IPS DF 4.7 (cell line): Measurements from ENCODE around the gene MAPK4.
"Not testable (repeated sequence)": the region's sequence is repeated elsewhere in the genome, so short reads cannot be mapped to it uniquely, and the experiment has no call there.

Experiments
- DNase-seq: peaks from one replicate; pipeline ENCODE4 v3.0.0-alpha.2; 2013; ENCODE audit warnings: low spot score; ENCODE audit errors: extremely low read depth

The MAPK4 gene

DNA sequence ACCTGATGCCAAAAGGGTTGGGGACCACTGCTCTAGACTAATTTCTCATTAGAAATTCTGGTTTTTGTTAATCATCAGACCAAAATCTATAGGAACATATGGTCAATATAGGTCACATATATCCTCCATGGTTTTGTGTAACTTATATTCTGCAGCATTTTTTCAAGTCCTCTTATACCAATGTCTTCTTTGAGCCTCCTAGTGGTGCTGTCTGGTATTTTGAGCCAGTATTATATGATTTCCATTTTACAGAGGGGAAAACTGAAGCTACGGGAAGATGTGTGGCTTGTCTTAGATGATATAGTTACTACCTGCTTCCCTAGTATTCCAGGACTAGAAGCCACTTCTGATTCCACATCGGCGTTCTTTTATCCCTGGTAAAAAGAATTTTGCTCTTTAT lies 13.8 kb downstream of the MAPK4 start:
- no peak for DNase-seq

DNA sequence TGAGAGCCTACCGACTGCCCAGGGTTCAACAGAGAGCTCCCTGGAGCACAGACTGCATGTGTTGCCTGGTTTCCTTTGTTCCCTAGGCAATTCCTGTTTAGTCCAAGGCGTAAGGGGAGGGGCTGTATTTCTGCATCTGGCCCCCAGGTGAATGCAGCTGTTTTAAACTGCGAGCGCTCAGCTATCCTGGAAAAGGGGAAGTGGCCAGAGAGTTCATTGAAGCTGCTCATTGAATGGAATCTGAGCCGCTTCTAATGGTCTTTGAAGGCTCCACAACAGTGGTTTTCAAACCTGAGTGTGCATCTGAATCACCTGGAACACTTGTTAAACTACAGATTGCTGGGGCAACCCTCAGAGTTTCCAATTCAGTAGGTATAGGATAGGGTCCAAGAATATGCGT lies 18.1 kb downstream of the MAPK4 start:
- DNase-seq = no peak

DNA sequence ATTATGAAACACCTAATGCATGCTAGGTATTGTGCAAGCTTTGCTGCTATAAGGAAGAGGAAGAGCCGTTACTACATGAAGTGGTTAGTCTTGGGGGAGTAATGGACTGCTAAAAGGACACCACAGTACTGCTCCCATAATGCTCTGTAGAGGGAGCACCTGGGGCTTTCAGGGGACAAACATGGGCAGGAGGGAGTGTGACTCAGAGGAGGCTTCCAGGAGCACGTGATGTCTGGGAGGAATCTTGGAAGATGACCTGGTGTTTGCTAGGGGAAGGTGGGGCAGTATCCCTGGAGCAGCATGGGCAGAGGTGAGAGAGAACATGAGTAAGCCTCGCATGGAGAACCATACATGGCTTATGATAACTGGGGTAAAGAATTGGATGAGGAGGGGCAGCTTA lies 18.8 kb downstream of the MAPK4 start:
- DNase-seq = no peak

DNA sequence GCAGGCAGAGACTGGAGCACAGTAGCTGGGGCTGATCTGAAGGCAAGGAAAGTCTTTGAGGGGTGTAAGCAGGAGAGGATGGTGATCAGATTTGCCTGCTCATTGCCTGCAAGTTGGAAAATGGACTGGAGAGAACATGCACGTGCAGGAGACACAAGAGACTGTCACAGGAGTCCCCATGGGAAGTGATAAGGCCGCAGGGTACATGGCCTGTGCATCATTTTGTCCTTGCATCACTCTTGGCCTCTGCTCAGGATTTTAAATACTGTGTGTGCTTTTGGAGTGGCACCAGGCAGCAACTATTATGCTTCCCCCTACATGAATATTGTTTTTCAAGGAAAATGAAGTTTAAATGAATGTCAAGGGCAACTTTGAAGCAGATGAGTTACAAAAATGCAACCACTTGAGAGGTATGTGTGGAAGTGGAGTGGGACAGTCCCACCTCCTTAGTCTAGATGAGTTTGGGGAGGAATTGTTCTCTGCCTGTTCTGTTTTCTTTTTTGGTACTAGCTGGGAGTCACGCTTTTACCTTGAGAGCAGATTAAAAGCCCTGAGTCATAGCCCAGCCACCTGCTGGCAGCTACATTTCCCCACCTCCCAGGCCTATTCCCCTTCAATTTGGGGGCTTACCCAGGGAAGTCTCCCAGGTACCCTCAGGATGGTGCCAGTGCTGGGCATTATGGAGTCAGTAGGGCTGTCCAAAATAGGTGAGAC lies 19.3 kb downstream of the MAPK4 start:
- DNase-seq = no peak

DNA sequence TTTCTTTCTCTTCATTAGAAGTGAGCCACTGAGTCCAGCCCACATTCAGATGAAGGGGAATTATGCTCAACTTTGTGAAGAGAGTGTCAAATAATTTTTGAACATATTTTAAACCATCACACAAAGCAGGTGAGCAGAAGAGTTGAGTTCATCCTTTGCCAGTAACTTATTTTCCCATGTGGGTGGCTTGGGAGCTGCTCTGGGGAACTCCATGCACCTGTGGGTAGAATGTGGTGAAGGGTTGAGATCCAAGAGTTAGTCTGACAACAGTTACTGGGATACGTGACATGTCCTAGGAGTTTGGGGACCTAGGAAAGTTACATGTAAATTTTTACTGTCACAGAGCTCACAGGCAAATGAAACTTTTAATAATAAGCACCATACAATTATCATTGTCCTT lies 21.6 kb downstream of the MAPK4 start:
- no peak for DNase-seq

DNA sequence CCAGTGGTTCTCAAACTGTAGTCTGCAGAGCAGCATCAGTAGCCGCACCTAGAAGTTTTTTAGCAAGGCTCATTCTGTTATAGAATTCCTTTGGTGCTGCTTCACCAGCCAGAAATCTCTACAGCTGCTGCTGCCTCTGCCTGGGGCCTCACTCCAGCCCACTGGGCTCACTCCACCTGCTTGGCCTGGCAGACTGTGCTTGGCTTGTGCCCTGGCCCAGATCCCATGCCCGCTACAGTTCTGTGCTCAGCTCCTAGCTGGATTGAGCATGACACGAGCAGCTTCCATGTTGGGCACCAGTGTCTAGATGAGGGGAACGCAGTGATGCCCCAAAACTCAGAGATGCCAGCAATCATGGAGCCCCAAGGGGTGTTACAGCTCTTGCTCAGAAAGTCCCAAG lies 22.6 kb downstream of the MAPK4 start:
- no peak for DNase-seq

DNA sequence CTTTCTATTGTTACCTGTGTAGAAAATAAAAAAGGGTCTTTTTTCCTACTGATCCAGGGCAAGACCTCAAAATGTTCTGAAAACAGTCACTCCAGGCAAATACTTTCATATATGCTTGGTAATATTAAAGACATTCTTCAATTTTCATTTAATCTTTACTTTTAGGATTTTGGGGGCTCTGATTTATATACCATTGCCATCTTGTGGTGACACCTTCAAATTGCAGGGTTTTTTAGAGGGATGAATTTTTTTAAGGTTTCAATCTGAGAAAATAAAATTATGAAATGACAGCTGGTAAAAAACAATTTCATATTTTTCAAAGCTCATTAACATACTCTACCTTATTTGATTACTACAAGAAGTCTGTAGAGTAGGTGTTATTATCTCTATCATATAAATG lies 26.8 kb downstream of the MAPK4 start:
- no peak for DNase-seq

DNA sequence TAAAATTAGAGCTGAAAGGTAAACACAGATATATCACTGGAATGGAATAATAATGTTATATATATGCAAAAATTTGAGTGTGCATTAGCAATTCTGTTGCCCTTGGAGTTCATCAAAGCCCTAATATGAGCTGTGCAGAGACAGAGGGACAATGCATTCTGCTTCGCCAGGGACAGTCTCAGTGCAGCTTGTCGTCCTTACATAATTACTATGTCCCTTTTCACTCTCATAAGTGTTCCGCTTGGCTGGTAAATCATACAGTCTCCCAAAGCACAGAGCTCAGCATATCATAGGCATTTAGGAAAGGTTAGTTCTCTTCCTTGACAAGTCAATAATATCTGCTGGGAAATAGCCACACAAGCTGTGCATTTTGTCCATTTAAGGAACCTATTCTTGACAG lies 30.7 kb downstream of the MAPK4 start:
- DNase-seq = no peak

DNA sequence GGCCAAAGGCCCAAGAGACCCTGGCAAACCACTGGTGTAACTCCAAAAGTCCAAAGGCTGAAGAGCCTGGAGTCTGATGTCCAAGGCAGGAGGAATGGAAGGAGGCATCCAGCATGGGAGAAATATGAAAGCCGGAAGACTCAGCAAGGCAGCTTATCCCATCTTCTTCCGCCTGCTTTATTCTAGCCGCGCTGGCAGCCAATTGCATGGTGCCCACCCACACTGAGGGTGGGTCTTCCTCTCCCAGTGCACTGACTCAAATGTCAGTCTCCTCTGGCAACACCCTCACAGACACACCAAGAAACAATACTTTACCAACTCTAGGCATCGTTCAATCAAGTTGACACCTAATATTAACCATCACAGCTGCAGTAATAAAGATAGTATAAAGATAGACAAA lies 34.1 kb downstream of the MAPK4 start:
- no peak for DNase-seq

DNA sequence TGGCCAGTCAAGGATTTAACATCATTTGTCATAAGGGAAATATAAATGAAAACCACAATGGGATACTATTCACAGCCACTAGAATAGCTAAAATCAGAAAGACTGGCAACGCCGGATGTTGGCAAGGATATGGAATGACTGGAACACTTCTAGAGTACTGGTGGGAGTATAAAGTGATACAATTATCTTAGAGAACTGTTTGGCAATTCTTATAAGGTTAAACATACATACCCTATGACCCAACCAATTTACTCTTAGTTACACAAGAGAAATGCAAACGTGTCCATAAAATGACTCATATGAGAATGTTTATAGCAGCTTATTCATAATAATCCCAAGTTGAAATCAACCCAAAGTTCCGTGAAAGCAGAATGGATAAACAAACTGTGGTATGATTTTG lies 35.1 kb downstream of the MAPK4 start:
- no peak for DNase-seq

DNA sequence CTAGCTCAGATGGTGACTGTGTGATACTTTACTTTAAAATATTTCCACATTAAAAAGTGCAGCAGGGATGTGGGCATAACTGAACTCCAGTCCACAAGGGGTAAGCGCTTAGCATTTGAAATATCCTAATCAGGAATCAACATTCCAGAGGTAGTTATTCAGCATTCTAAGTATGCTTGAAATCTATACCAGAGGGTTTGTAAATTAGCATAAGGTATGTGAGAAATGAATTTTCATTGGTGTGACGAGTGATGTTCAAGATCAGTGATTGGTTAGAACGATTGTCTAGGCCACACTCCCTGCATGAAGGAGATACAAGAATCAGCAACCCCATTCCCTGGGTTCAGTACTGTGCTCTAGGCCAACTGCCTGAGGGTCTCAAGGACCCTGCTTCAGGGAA lies 42.6 kb downstream of the MAPK4 start:
- no peak for DNase-seq

DNA sequence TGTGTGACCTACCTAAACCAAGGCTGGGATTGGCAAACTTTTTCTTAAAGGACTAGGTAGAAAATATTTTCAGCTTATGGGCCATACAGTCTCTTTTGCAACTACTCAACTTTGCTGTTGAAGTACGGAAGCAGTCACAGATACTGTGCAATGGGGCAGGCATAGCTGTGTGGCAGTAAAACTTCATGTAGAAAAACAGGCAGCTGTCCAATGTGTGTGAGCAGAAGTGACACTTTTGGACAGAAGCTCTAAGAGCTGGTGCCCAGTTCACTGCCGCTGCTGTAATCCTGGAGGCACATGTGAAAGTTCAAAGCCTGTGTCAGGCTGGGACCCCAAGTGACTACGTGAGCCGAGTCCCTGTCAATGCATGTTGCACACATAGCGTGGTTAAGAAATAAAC lies 46.7 kb downstream of the MAPK4 start:
- DNase-seq = no peak

DNA sequence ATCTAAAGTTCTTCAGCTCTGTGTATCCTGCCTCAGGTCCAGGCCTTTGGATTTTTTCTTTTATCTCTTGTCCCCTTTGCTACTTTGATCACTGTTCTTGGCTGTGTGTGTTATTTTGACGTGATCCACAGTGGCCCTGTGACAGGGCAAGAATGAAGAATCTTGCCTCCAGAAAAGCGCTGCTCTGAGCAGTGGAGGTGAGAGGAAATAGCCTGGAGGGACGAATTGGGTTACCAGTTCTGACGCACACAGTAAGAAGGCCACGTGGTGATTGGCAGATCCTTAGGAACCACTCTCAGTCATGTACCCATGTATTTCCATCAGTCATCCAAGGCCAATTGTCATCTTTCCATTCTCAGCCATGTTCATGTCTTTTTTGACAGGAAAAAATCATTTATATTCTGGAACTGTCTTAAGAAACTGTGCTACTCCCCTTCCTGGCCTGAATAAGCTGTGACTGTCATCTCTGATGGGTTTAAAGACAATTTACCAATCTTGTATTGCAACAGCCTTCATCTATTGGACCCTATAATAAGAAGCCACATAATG lies 47.6 kb downstream of the MAPK4 start:
- no peak for DNase-seq

DNA sequence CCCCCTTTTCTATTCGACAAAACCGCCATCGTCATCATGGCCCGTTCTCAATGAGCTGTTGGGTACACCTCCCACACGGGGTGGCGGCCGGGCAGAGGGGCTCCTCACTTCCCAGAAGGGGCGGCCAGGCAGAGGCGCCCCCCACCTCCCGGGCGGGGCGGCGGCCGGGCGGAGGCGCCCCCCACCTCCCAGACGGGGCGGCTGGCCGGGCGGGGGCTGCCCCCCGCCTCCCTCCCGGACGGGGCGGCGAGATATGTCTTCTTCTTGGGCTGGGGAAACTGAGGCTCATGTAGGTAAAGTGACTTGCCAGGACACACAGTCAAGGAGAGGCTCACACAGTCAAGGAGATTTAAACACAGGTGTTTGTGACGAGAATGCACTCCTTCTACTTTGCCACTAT lies 49.3 kb downstream of the MAPK4 start:
- not testable (repeated sequence) for DNase-seq

DNA sequence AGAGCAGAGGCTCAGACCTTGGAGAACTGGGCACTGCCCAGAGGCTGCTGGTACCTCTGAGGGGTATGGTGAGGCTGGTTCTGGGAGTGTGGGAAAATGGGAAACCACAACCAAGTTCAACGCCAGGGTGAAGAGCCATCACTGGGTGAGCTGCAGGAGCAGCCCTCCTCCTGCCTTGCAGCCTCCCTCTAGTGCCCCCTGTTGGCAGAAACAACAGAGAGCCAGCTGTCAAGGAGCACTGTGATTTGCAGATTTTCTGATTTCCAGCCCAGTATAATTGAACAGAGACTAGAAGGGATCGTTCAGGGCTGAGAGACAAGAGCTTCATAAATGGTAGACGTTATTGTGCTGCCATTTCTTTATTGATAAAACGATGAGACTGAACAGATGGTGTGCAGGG lies 50.5 kb downstream of the MAPK4 start:
- DNase-seq = peak; percentile 3

DNA sequence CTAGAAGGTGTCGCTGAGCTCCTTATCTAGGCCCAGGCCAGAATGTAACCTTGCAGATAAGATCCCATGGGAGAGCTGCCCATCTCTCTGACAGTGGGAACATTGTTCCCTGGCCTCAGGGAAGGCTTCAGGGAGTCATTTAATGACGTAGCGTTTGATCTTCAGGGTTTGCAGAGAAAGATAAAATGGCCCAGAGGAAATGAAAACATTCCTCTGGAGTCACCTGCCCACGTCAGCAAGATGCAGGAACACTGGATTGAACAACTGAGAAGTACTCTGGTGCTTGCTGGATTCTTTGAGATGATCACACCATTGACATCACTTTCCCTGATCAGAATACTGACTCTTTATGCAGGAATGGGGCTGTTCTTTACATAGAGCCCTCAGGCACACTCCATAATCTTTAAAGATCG lies 51.6 kb downstream of the MAPK4 start:
- DNase-seq = no peak

DNA sequence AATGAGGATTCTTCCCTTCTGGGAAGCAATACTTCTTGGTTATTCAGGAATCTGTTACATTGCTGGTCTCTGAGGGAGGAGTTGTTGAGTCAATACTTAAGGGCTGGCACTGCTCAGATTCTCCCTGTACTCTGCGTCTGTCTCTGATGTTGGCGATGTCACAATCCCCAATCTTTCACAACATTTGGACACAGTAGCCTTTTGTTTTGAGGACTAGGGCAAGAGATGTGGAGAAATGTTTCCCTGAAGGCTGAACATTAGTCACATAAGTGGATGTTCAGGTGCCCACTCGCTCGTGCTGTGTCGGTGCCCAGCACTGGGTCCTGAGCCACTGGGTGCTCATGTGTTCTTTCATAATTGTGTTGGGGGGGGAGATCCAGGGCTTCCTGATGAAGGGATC lies 55.0 kb downstream of the MAPK4 start:
- no peak for DNase-seq

DNA sequence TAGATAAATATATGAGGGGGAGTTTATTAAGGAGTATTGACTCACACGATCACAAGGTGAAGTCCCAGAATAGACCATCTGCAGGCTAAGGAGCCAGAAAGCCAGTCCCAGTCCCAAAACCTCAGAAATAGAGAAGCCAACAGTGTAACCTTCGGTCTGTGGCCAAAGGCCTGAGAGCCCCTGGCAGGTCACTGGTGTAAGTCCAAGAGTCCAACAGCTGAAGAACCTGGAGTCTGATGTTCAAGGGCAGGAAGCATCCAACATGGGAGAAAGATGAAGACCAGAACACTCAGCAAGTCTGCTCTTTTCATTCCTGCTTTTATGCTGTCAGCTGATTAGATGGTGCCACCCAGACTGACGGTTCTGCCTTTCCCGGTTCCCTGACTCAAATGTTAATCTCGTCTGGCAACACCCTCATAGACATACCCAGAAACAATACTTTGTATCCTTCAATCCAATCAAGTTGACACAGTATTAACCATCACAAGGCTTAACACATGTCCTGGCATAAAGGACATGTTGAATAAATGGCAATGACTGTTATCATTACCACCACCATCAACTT lies 56.7 kb downstream of the MAPK4 start:
- no peak for DNase-seq

DNA sequence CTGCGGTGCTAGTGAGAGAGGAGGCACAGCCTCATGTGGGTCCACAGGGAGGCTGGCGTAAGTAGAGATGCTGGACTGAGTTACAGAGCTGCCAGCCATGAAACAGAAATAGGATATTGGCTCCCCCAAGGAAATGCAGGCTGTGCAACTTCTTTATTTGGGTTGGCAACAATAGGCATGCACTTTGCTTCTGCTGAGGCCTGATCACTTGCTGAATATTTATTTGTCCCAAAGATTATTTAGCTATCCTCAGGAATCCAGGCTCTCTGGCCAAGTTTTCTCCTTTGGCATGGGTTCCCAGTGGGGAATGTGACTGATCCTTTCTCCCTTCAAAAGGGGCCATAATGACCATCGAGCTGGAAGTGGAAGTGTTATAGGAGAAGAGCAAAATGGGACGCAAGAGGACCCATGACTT lies 60.0 kb downstream of the MAPK4 start:
- no peak for DNase-seq

DNA sequence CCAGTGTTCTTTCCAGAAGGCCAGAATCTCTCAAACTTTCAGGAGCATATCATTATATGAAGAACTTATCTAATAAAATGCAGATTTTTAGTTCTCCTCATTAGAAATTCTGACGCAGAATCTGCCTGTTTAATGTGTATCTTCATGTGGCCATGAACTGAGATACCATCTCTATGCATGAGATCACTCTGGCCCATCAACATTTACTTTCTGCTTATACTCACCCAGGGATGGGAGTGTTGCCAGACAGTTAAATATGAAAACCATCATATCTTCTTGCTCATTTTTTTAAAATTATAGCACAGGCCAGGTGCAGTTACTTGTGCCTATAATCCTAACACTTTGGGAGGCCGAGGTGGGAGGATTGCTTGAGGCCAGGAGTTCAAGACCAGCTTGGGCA lies 60.4 kb downstream of the MAPK4 start:
- DNase-seq = no peak

DNA sequence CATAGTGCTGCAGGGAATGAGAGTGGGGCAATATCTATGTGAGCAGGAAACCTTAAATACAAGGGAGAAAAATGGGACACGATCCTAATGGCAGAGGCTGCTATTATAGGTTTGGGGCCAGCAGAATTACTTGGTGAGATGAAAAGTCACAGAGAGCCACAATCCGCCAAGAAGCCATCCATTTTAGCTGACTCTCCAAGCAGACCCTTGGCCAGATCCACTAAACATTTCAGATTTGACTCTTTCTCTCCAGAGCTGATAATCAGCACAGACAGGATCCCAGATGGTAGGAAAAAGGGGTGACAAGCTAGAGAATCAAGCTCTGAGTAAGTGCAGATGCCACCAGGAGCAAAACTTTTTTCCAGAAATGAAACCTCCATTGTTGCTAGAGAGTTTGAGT lies 61.5 kb downstream of the MAPK4 start:
- no peak for DNase-seq

DNA sequence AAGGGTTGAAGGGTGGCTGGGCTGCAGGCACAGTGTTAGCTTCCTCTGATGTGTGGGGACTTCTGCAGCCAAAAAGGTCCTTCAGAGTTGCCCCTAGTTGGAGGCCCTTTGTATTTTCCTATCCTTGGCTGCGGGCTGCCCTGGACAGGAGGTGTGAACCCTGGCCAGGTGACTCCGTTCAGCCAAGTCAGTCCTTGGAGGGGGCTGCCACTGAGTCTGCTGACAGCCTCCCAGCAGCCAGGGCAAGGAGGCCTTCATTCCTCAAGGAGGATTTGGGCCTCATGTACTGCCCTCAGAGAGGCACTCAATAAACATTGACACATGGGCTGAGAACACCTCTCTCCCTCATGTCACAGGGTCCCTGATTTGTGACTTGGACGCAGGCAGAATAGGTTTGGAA lies 62.4 kb downstream of the MAPK4 start:
- no peak for DNase-seq

DNA sequence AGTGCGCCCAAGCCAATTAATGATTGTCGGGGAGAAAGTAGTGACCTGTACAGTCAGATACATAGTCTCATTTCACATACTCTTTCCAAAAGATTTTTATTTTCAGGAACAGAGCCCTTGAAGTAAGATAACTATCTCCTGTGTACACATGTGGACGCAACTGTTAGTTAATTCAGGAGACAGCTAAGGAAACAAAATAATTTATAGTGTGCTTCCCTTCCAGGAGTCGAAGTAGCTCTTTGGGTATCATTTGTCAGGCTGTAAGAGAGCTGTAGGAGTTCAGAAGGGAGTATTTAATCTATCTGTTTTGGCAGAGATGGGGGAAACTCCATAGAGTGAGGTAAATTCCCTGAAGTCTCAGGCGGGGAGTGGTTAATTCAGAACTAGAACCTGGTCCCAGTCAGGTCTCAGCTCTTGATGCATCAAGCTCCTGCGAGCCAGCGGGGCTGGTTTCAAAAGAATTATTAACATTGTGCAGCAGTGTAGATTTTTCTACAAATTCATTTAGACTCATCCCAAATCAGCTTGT lies 63.0 kb downstream of the MAPK4 start:
- no peak for DNase-seq
